K562 (cell line): Measurements from ENCODE around the gene SLC2A4. TPM values are rescaled to one million over a fixed set of nuclear protein-coding genes. Genes with fewer than 3 reads are reported as not detected.

Experiments used
- BMI1 ChIP-seq: fragments of 150-350 bp; IDR thresholded peaks from 2 replicates; pipeline ENCODE4 v1.6.1; 2014; ENCODE audit warnings: low read length
- CBX8 ChIP-seq: fragments of 200-600 bp; sonication (generic); IDR thresholded peaks from 2 replicates; pipeline ENCODE4 v1.6.1; 2012; ENCODE audit warnings: borderline replicate concordance, mixed run types, low read depth, mild to moderate bottlenecking, moderate library complexity, mixed read lengths, low read length, control low read depth, inconsistent platforms; ENCODE audit not compliant: poor library complexity, severe bottlenecking; ENCODE audit errors: extremely low read depth
- ETS2 ChIP-seq: IDR thresholded peaks from 2 replicates; pipeline ENCODE4 v1.6.1; 2016; ENCODE audit warnings: borderline replicate concordance, missing genetic modification characterization, mild to moderate bottlenecking, moderate library complexity, missing compliant biosample characterization; ENCODE audit not compliant: poor library complexity, severe bottlenecking
- IFI16 ChIP-seq: fragments of 250-450 bp; sonication (Bioruptor Pico); IDR thresholded peaks from 2 replicates; pipeline ENCODE4 v2.1.2; 2022; ENCODE audit warnings: mild to moderate bottlenecking, inconsistent platforms
- NR4A1 ChIP-seq, 2 experiments: fragments of 250-450 bp in 1 of 2; fragments of 450-650 bp in 1 of 2; sonication (Bioruptor Pico) in 1 of 2; IDR thresholded peaks; 2 replicates each; pipeline versions ENCODE4 v1.4.0 to v1.6.1; 2016 to 2020; ENCODE audit warnings: mild to moderate bottlenecking in 2 of 2, missing compliant biosample characterization in 1 of 2, missing genetic modification characterization in 1 of 2, moderate library complexity in 1 of 2
- YBX1 ChIP-seq: fragments of 450-650 bp; IDR thresholded peaks from 2 replicates; pipeline ENCODE4 v1.7.1; 2016; ENCODE audit warnings: mild to moderate bottlenecking
- ZNF174 ChIP-seq: fragments of 250-450 bp; sonication (Bioruptor Pico); IDR thresholded peaks from 2 replicates; pipeline ENCODE4 v1.4.0; 2020; ENCODE audit warnings: mild to moderate bottlenecking
- ZNF263 ChIP-seq: sonication (generic); formaldehyde crosslinking; IDR thresholded peaks from 2 replicates; pipeline ENCODE4 v1.8.0; 2022; ENCODE audit warnings: mild to moderate bottlenecking, missing genetic modification reagents, borderline replicate concordance
- ZNF347 ChIP-seq: fragments of 450-650 bp; formaldehyde crosslinking; IDR thresholded peaks from 2 replicates; pipeline ENCODE4 v1.4.0; 2020; ENCODE audit warnings: low read depth, mild to moderate bottlenecking, moderate library complexity
- polyA plus RNA-seq, 8 experiments: library from polyadenylated mRNA; depleted of rRNA in 4 of 8; stranded (reverse) in 5 of 8; unstranded in 3 of 8; fragments of >200 nt; fragmentation: Nextera tagmentation in 2 of 8; fragmentation: Illumina TruSeq in 1 of 8; extraction: Ambion mirVana in 2 of 8; extraction: Trizol in 1 of 8; gene quantifications; 2 replicates each; pipeline versions ENCODE4 v1.2.1 to v1.2.3, GENCODE V29; 2011 to 2014; ENCODE audit warnings: inconsistent platforms in 1 of 8, missing spikeins in 1 of 8
- total RNA-seq, 7 experiments: library from RNA; depleted of rRNA in 6 of 7; stranded (reverse); fragments of >200 nt in 6 of 7; fragmentation: Illumina TruSeq in 2 of 7; extraction: Trizol in 2 of 7; gene quantifications; 2 replicates each; pipeline versions ENCODE4 v1.2.1 to v1.2.3, GENCODE V29; 2011 to 2021; ENCODE audit warnings: low replicate concordance in 1 of 7
- TF ChIP-seq, protein P1 (sequence below): fragments of 450-650 bp; IDR thresholded peaks from 2 replicates; pipeline ENCODE4 v1.7.1; 2018; ENCODE audit warnings: mild to moderate bottlenecking, low read depth; ENCODE audit not compliant: partially characterized antibody
- TF ChIP-seq, protein P2 (sequence below): fragments of 250-450 bp; sonication (Bioruptor Pico); IDR thresholded peaks from 2 replicates; pipeline ENCODE4 v1.5.0; 2021; ENCODE audit warnings: mild to moderate bottlenecking, borderline replicate concordance
- TF ChIP-seq, protein P3 (sequence below), 2 experiments: fragments of 450-650 bp in 1 of 2; sonication (generic) in 1 of 2; formaldehyde crosslinking; conservative IDR thresholded peaks; 2 replicates each; pipeline versions ENCODE4 v1.4.0 to v1.8.1; 2020 to 2022; ENCODE audit warnings: mild to moderate bottlenecking in 1 of 2, missing genetic modification reagents in 1 of 2
- TF ChIP-seq, protein P4 (sequence below): sonication (generic); formaldehyde crosslinking; IDR thresholded peaks from 2 replicates; pipeline ENCODE4 v1.8.1; 2023; ENCODE audit warnings: mild to moderate bottlenecking, missing genetic modification reagents
- TF ChIP-seq, protein P5 (sequence below): fragments of 200-400 bp; formaldehyde crosslinking; IDR thresholded peaks from 2 replicates; pipeline ENCODE4 v1.6.1; 2017; ENCODE audit warnings: mild to moderate bottlenecking, low read depth, low read length, moderate library complexity

Gene SLC2A4
- total and polyA plus RNA-seq, 9 of the 15 experiments (the other 6 are each of a cell fraction or from before 2014, with no cell fraction given), result 0.74 to 3.5 (median 1.6) TPM

DNA sequence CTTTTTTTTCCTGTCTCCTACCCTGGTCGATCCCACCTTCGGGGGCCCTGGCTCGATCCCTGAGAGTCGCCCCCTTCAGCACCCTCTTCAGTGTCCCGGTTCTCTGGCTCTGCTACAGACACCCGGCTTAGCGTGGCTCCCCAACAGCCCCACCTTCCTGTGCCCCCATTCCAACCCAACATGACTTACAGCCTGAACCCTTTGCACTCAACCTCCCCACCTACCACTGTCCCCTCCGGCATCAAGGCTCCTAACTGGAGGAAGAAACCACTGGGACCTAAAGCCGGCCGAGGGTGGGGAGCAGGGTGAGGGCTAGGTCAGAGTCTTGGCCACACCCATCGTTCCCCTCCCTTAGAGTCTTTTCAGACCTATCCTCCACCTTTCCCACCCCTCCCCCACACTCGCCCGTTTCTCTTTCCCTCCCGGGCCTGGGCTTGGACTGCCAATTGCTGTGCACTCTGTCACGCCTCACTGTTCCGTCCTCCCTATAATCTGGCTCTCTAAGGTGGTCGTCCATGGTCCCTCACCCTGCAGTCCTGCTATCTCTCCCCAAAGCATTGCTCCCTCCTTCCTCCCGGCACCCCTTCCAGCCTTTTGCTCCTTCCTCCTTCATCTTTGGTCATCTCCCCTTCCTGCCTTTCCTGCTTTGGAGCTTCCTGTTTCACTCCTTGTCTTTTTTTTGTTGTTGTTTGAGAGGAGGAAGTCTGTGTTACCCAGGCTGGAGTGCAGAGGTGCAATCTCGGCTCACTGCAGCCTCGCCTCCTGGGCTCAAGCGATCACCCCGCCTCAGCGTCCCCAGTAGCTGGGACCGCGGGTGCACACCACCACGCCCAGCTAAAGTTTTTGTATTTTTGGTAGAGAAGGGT is 18.4 kb upstream of the SLC2A4 start (continued):
- TF ChIP-seq ZNF174 (CRISPR knock-in tag) (no peak), YBX1 (no peak), CBX8 (no peak), BMI1 (no peak), ZNF263 (CRISPR knock-in tag) (peak; percentile 75), NR4A1 (CRISPR knock-in tag; IDR thresholded peaks at IDR 0.05) (no peak), NR4A1 (tag; IDR thresholded peaks at IDR 0.05) (no peak), ZNF347 (CRISPR knock-in tag) (no peak), IFI16 (no peak), ETS2 (tag) (no peak)
- TF ChIP-seq, protein P1, sequence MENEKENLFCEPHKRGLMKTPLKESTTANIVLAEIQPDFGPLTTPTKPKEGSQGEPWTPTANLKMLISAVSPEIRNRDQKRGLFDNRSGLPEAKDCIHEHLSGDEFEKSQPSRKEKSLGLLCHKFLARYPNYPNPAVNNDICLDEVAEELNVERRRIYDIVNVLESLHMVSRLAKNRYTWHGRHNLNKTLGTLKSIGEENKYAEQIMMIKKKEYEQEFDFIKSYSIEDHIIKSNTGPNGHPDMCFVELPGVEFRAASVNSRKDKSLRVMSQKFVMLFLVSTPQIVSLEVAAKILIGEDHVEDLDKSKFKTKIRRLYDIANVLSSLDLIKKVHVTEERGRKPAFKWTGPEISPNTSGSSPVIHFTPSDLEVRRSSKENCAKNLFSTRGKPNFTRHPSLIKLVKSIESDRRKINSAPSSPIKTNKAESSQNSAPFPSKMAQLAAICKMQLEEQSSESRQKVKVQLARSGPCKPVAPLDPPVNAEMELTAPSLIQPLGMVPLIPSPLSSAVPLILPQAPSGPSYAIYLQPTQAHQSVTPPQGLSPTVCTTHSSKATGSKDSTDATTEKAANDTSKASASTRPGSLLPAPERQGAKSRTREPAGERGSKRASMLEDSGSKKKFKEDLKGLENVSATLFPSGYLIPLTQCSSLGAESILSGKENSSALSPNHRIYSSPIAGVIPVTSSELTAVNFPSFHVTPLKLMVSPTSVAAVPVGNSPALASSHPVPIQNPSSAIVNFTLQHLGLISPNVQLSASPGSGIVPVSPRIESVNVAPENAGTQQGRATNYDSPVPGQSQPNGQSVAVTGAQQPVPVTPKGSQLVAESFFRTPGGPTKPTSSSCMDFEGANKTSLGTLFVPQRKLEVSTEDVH, result peak; percentile 55
- TF ChIP-seq, protein P2, sequence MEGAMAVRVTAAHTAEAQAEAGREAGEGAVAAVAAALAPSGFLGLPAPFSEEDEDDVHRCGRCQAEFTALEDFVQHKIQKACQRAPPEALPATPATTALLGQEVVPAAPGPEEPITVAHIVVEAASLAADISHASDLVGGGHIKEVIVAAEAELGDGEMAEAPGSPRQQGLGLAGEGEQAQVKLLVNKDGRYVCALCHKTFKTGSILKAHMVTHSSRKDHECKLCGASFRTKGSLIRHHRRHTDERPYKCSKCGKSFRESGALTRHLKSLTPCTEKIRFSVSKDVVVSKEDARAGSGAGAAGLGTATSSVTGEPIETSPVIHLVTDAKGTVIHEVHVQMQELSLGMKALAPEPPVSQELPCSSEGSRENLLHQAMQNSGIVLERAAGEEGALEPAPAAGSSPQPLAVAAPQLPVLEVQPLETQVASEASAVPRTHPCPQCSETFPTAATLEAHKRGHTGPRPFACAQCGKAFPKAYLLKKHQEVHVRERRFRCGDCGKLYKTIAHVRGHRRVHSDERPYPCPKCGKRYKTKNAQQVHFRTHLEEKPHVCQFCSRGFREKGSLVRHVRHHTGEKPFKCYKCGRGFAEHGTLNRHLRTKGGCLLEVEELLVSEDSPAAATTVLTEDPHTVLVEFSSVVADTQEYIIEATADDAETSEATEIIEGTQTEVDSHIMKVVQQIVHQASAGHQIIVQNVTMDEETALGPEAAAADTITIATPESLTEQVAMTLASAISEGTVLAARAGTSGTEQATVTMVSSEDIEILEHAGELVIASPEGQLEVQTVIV (CRISPR knock-in tag), result no peak
- TF ChIP-seq, protein P3, sequence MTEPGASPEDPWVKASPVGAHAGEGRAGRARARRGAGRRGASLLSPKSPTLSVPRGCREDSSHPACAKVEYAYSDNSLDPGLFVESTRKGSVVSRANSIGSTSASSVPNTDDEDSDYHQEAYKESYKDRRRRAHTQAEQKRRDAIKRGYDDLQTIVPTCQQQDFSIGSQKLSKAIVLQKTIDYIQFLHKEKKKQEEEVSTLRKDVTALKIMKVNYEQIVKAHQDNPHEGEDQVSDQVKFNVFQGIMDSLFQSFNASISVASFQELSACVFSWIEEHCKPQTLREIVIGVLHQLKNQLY (CRISPR knock-in tag; conservative IDR thresholded peaks at IDR 0.05), result no peak
- TF ChIP-seq, protein P4, sequence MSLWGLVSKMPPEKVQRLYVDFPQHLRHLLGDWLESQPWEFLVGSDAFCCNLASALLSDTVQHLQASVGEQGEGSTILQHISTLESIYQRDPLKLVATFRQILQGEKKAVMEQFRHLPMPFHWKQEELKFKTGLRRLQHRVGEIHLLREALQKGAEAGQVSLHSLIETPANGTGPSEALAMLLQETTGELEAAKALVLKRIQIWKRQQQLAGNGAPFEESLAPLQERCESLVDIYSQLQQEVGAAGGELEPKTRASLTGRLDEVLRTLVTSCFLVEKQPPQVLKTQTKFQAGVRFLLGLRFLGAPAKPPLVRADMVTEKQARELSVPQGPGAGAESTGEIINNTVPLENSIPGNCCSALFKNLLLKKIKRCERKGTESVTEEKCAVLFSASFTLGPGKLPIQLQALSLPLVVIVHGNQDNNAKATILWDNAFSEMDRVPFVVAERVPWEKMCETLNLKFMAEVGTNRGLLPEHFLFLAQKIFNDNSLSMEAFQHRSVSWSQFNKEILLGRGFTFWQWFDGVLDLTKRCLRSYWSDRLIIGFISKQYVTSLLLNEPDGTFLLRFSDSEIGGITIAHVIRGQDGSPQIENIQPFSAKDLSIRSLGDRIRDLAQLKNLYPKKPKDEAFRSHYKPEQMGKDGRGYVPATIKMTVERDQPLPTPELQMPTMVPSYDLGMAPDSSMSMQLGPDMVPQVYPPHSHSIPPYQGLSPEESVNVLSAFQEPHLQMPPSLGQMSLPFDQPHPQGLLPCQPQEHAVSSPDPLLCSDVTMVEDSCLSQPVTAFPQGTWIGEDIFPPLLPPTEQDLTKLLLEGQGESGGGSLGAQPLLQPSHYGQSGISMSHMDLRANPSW, result no peak
- TF ChIP-seq, protein P5, sequence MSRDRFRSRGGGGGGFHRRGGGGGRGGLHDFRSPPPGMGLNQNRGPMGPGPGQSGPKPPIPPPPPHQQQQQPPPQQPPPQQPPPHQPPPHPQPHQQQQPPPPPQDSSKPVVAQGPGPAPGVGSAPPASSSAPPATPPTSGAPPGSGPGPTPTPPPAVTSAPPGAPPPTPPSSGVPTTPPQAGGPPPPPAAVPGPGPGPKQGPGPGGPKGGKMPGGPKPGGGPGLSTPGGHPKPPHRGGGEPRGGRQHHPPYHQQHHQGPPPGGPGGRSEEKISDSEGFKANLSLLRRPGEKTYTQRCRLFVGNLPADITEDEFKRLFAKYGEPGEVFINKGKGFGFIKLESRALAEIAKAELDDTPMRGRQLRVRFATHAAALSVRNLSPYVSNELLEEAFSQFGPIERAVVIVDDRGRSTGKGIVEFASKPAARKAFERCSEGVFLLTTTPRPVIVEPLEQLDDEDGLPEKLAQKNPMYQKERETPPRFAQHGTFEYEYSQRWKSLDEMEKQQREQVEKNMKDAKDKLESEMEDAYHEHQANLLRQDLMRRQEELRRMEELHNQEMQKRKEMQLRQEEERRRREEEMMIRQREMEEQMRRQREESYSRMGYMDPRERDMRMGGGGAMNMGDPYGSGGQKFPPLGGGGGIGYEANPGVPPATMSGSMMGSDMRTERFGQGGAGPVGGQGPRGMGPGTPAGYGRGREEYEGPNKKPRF, result no peak
